Measurements from ENCODE around the gene NOL4L.

NOL4L gene

GRCh38 chr20:32609993-32610392, 24.9 kb upstream of the NOL4L start:
- Histone ChIP-seq H3K27ac (no peak overlapping the region), H3K4me3 (no peak overlapping the region), H3K9me3 (ENCODE audit: low read depth, low read length) (no peaks in the 10 kb centered on the region), H3K9ac (ENCODE audit: insufficient read length) (no peak overlapping the region), H3K36me3 (ENCODE audit: insufficient read depth, low read length) (no peaks in the 10 kb centered on the region)
- no peak for DNase-seq (ENCODE audit: low read depth, low spot score)
- TF ChIP-seq EZH2 (IDR thresholded peaks at IDR 0.05) (no peak), POLR2AphosphoS5 (IDR thresholded peaks at IDR 0.05; ENCODE audit: borderline replicate concordance, low read depth, low read length) (no peak), FOXP2 (optimal IDR thresholded peaks at IDR 0.05; ENCODE audit: control extremely low read depth, extremely low read length, insufficient read depth) (no peak)

GRCh38 chr20:32609111-32609773, 24.1 kb upstream of the NOL4L start:
- Histone ChIP-seq H3K9ac (ENCODE audit: insufficient read length) (no peak overlapping the region), H3K27ac (no peak overlapping the region), H3K36me3 (ENCODE audit: insufficient read depth, low read length) (no peaks in the 10 kb centered on the region), H3K4me3 (no peak overlapping the region), H3K9me3 (ENCODE audit: low read depth, low read length) (no peaks in the 10 kb centered on the region)
- no peak for DNase-seq (ENCODE audit: low read depth, low spot score)
- TF ChIP-seq EZH2 (IDR thresholded peaks at IDR 0.05), result no peak
- no peak for TF ChIP-seq FOXP2 (optimal IDR thresholded peaks at IDR 0.05; ENCODE audit: control extremely low read depth, extremely low read length, insufficient read depth)
- TF ChIP-seq POLR2AphosphoS5 (IDR thresholded peaks at IDR 0.05; ENCODE audit: borderline replicate concordance, low read depth, low read length), result no peak

- Histone ChIP-seq H3K9me3 (ENCODE audit: low read depth, low read length) (no peaks in the 10 kb centered on the region), H3K9ac (ENCODE audit: insufficient read length) (no peak overlapping the region), H3K4me3 (no peak overlapping the region), H3K36me3 (ENCODE audit: insufficient read depth, low read length) (no peaks in the 10 kb centered on the region), H3K27ac (no peak overlapping the region)
- no peak for DNase-seq (ENCODE audit: low read depth, low spot score)
- no peak for TF ChIP-seq EZH2 (IDR thresholded peaks at IDR 0.05)
- no peak for TF ChIP-seq POLR2AphosphoS5 (IDR thresholded peaks at IDR 0.05; ENCODE audit: borderline replicate concordance, low read depth, low read length)
Measured at GRCh38 chr20:32608664-32609015, 23.5 kb upstream of the NOL4L start.

GRCh38 chr20:32607727-32608663, 22.9 kb upstream of the NOL4L start:
- Histone ChIP-seq H3K9ac (ENCODE audit: insufficient read length) (no peak overlapping the region), H3K36me3 (ENCODE audit: insufficient read depth, low read length) (no peaks in the 10 kb centered on the region), H3K4me3 (no peak overlapping the region), H3K9me3 (ENCODE audit: low read depth, low read length) (no peaks in the 10 kb centered on the region), H3K27ac (no peak overlapping the region)
- no peak for DNase-seq (ENCODE audit: low read depth, low spot score)
- TF ChIP-seq POLR2AphosphoS5 (IDR thresholded peaks at IDR 0.05; ENCODE audit: borderline replicate concordance, low read depth, low read length), result no peak

- no peak overlapping the region for H3K9ac ChIP-seq (ENCODE audit: insufficient read length)
- no peak overlapping the region for H3K27ac ChIP-seq
- no peak for DNase-seq (ENCODE audit: low read depth, low spot score)
- H3K9me3 ChIP-seq (ENCODE audit: low read depth, low read length), result no peaks in the 10 kb centered on the region
- no peaks in the 10 kb centered on the region for H3K36me3 ChIP-seq (ENCODE audit: insufficient read depth, low read length)
- TF ChIP-seq POLR2AphosphoS5 (IDR thresholded peaks at IDR 0.05; ENCODE audit: borderline replicate concordance, low read depth, low read length) (no peak), FOXP2 (optimal IDR thresholded peaks at IDR 0.05; ENCODE audit: control extremely low read depth, extremely low read length, insufficient read depth) (no peak), EZH2 (IDR thresholded peaks at IDR 0.05) (no peak)
- H3K4me3 ChIP-seq, result no peak overlapping the region
Measured at GRCh38 chr20:32607324-32607723, 22.2 kb upstream of the NOL4L start.

GRCh38 chr20:32606790-32607189, 21.7 kb upstream of the NOL4L start:
- no peak overlapping the region for H3K9ac ChIP-seq (ENCODE audit: insufficient read length)
- no peak overlapping the region for H3K4me3 ChIP-seq
- DNase-seq (ENCODE audit: low read depth, low spot score), result no peak
- H3K27ac ChIP-seq, result no peak overlapping the region
- H3K9me3 ChIP-seq (ENCODE audit: low read depth, low read length), result no peaks in the 10 kb centered on the region
- no peaks in the 10 kb centered on the region for H3K36me3 ChIP-seq (ENCODE audit: insufficient read depth, low read length)
- TF ChIP-seq EZH2 (IDR thresholded peaks at IDR 0.05) (no peak), POLR2AphosphoS5 (IDR thresholded peaks at IDR 0.05; ENCODE audit: borderline replicate concordance, low read depth, low read length) (no peak), FOXP2 (optimal IDR thresholded peaks at IDR 0.05; ENCODE audit: control extremely low read depth, extremely low read length, insufficient read depth) (no peak)

- no peak overlapping the region for H3K4me3 ChIP-seq
- no peak for DNase-seq (ENCODE audit: low read depth, low spot score)
Measured at GRCh38 chr20:32606107-32606506, 21.0 kb upstream of the NOL4L start.

GRCh38 chr20:32605167-32605656, 20.1 kb upstream of the NOL4L start:
- Histone ChIP-seq H3K27ac (no peak overlapping the region), H3K9me3 (ENCODE audit: low read depth, low read length) (no peaks in the 10 kb centered on the region), H3K36me3 (ENCODE audit: insufficient read depth, low read length) (no peaks in the 10 kb centered on the region), H3K4me3 (no peak overlapping the region), H3K9ac (ENCODE audit: insufficient read length) (no peak overlapping the region)
- DNase-seq (ENCODE audit: low read depth, low spot score), result no peak
- TF ChIP-seq FOXP2 (optimal IDR thresholded peaks at IDR 0.05; ENCODE audit: control extremely low read depth, extremely low read length, insufficient read depth) (no peak), POLR2AphosphoS5 (IDR thresholded peaks at IDR 0.05; ENCODE audit: borderline replicate concordance, low read depth, low read length) (no peak), EZH2 (IDR thresholded peaks at IDR 0.05) (no peak)

More at GRCh38 chr20:32606107-32606506, 21.0 kb upstream of the NOL4L start:
- no peaks in the 10 kb centered on the region for H3K36me3 ChIP-seq (ENCODE audit: insufficient read depth, low read length)
- no peak overlapping the region for H3K27ac ChIP-seq
- TF ChIP-seq EZH2 (IDR thresholded peaks at IDR 0.05) (no peak), FOXP2 (optimal IDR thresholded peaks at IDR 0.05; ENCODE audit: control extremely low read depth, extremely low read length, insufficient read depth) (no peak), POLR2AphosphoS5 (IDR thresholded peaks at IDR 0.05; ENCODE audit: borderline replicate concordance, low read depth, low read length) (no peak)
- H3K9ac ChIP-seq (ENCODE audit: insufficient read length), result no peak overlapping the region
- no peaks in the 10 kb centered on the region for H3K9me3 ChIP-seq (ENCODE audit: low read depth, low read length)
